Posterior vena cava (tissue), 2 donors: ENCODE data around the gene PAK1. TPM values are rescaled to one million over a fixed set of nuclear protein-coding genes. Genes with fewer than 3 reads are reported as not detected.

Experiments used
- DNase-seq: peaks from one replicate; pipeline ENCODE4 v3.0.0-alpha.2; 2020; ENCODE audit warnings: low spot score
- intact Hi-C, 2 donors: fragments of 100-400 bp; cut with DNase I; formaldehyde crosslinking; loops; one replicate each; pipeline versions ENCODE4 v1.14.1 to v1.14.2; 2022 to 2023
- total RNA-seq, 2 donors: library from RNA; stranded (reverse); fragmentation: NEBNext Ultra II Directional; extraction: Animal tissue kit (Norgen Biotek cat#: 25700); gene quantifications; one replicate each; pipeline ENCODE4 v1.2.1, GENCODE V29; 2021
- donor health status: DM: yes; HTN: yes; CAD: no.
- donor health status: DM: yes; HTN: yes; CAD: no.

Gene PAK1
- total RNA-seq, 2 donors from 2014 or later = 31.0 to 31.9 TPM

- intact Hi-C loops = no loop called here
These were observed 186.2 kb downstream of the PAK1 start for GRCh38 chr11:77287615-77288273.

DNA sequence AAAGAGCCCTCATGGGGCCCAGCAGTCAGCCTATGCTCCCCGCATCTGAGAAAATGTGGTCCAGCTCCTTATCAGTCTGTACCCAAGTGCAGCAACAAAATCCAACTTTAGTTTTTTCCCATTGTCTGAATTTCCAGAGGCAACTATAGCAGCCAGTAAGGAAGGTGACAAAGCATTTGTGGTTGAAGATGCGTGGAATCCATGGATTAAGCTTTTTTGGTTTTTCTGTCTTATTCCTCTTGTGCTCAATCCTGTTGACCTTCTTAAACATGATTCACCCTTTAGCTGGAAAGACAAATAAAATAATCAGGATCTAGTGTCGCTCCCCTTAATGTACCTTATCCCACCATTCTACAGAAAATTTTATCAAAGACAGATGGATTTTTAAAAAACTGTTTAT, 186.8 kb downstream of the PAK1 start:
- no peak for DNase-seq

More at GRCh38 chr11:77287615-77288273, 186.2 kb downstream of the PAK1 start:
- no peak for DNase-seq

DNA sequence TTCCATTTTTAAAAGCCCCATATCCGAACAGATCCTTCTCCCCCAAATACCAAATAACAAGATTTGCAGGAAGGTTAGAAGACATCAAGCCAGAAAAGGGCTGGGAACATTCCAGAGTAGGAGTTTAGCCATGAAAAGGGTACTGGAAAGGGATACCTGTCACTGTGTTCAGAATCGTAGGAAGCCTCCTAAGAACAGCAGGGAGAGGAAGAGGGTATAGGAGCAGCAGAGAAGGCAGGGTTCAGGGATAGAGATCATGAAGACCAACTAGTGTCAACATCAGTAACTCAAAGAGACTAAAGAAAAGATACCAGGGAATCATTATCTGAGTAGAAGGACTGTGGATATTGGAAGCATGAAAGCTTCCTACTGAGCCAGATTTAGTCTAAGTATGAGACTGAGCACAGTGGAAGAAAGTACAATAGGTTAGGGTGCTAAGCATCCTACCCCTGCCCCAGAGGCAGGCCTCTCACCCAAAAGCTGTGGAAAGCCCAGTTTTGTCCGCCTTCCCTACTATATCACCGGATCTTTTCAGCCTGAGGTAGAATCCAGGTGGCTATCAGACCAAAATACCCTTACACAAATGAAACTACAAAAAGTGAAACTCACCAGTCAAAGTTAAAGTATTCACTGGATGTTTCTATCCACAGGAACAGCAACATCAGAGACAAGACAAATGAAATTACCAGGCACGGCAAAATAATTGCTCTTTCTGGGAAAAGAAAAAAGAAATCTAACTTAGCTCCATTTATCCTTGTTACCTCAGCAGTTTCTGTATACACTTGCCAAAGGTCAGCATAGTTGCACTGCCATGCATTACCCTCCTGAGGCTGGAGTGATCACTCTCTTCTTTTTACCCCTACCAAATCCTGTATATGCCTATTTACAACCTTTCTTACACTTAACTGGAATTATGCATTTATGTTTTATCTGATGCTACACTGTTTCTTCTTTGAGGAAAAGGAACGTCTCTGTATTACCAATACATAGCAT, 189.1 kb downstream of the PAK1 start:
- intact Hi-C loops = no loop called here
- no peak for DNase-seq

More for the DNA sequence above, 186.8 kb downstream of the PAK1 start:
- intact Hi-C loops = no loop called here

- intact Hi-C loops = no loop called here
- DNase-seq = no peak
These were observed 190.8 kb downstream of the PAK1 start for GRCh38 chr11:77283101-77283500.

DNA sequence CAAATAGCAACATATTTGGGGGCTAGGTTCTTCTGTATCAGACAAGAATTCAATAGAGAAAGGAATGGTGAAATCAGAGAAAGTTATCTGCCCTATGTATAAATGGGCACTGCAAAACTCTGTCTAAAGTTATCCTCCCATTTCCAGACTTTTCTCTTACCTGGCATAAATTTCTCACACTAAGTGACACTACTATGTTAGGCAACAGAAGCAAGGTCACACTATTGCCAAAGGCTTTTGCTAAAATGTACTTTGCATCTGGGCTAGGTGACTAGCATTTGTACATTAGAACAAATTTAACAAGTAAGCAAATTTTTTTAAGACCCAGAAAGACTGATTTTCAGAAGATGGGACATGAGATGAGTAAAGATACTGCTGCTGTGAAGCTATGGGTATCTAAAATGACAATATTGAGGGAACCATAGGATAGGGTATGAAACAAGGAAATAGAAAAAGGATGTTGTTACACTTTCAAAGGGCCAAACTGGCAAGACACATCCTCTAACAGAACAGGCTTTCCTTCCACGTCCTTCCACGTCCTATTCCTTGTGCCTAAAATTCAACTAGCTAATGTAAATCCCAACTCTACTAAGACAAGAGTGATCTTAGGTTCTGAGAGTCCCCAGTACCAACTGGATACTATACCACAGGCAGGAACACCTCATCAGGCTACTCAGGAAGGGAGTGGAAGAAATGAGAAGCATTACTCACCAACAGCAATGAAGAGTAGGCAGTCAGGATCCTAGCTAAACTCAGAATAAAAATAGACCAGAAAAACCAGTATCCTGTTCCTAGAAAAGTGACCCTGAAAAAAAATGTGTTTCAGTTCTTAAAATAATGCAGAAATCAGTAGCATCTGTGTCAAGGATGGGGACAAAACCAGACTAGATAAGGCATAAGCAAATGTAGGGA, 195.0 kb downstream of the PAK1 start:
- no peak for DNase-seq
- intact Hi-C loops = no loop called here

DNA sequence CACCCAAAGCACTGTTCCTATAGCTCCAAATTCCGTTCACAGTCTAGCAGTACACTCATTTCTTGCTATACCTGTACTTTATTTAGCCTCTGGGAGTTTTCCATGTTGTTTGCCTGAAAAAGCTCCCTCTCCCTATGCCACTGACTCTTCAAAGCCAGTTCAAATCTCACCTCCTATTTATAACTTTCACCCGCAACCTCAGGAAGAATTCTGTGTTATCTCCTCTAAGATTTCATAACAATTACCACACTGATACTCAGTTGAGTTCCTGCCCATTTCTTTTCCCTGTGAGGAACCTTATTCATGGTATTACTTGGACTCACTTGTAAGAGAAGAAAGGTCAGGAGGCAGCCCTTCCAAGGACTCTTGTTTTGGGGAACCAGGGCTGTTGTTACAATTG, 197.6 kb downstream of the PAK1 start:
- no peak for DNase-seq
- intact Hi-C loops = no loop called here

Other genes starting within 250 kb of the PAK1 start
- not detected for gene GDPD4, start 172.4 kb downstream of the PAK1 start, total RNA-seq
- under 1 TPM; 0.14 to 0.19 TPM for gene AQP11, start 115.9 kb upstream of the PAK1 start, total RNA-seq
- 10 to 100 TPM; 58.8 to 65.0 TPM for gene CLNS1A, start 163.7 kb upstream of the PAK1 start, total RNA-seq